NCI-H460 (cell line): ENCODE data around the gene FKBP3. TPM values are rescaled to one million over a fixed set of nuclear protein-coding genes. Genes with fewer than 3 reads are reported as not detected.
"Not testable (repeated sequence)": the region's sequence is repeated elsewhere in the genome, so short reads cannot be mapped to it uniquely, and the experiment has no call there.

ENCODE experiments used
- DNase-seq: peaks from one replicate; pipeline ENCODE4 v3.0.0-alpha.2; 2016; ENCODE audit warnings: low read depth; ENCODE audit errors: extremely low read depth
- polyA plus RNA-seq: library from polyadenylated mRNA; depleted of rRNA; stranded (reverse); fragments of >200 nt; gene quantifications from 2 replicates; pipeline ENCODE4 v1.2.3, GENCODE V29; 2014; cell fraction: nucleus; rRNA removed
- total RNA-seq: library from RNA; depleted of rRNA; stranded (reverse); fragments of >200 nt; shearing (Covaris generic); gene quantifications from 2 replicates; pipeline ENCODE4 v1.2.3, GENCODE V29; 2014; rRNA removed

FKBP3 gene
- 116 and 131 TPM in 2 replicates for total RNA-seq
- polyA plus RNA-seq, result 75.8 and 105 TPM in 2 replicates

GRCh38 chr14:45134051-45134958 lies at the start of gene FKBP3:
FKBP3 (minus strand) TSS chr14:45134481; CDS start chr14:45134456, 25 bp downstream.
- peak; percentile 99 for DNase-seq

DNA sequence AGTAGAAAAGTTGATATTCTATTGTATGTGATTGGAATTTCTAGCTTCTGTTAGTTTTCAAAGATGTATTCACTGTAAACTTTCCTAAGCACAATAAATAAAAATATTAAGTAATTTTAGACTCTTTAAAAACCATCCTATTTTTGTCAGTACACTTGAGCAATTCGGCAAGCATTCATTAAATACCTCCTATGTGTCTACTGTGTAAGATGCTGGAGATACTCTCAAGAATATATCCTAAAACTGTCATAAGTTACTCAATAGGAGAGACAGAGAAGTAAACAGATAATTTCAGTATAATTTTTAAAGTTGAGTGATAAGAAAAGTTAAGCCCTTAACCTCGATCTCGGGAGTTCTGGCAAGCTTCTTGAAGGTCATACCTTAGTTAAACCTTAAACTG lies 47.5 kb upstream of the FKBP3 start:
- DNase-seq, result no peak

- no peak for DNase-seq
Observed at GRCh38 chr14:45181329-45181728, 47.0 kb upstream of the FKBP3 start.

DNA sequence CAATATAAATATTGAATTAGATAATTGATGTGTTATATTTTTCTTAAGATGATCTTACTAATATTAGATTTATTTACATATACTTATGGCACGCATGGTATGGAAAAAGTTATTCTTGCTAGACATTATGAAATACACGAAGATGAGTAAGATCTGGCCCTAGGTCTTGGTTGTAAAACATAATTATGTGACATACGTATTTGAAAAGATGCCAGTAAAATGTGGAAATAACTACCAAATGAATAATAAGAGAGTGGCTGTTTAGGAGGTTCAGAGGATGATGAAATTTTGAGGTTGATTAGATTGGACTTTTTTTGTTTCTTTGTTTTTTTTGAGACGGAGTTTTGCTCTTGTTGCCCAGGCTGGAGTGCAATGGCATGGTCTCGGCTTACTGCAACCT lies 42.8 kb upstream of the FKBP3 start:
- no peak for DNase-seq

GRCh38 chr14:45169906-45170305 lies 35.6 kb upstream of the FKBP3 start:
- no peak for DNase-seq

GRCh38 chr14:45156067-45156466 lies 21.8 kb upstream of the FKBP3 start:
- DNase-seq, result no peak

DNA sequence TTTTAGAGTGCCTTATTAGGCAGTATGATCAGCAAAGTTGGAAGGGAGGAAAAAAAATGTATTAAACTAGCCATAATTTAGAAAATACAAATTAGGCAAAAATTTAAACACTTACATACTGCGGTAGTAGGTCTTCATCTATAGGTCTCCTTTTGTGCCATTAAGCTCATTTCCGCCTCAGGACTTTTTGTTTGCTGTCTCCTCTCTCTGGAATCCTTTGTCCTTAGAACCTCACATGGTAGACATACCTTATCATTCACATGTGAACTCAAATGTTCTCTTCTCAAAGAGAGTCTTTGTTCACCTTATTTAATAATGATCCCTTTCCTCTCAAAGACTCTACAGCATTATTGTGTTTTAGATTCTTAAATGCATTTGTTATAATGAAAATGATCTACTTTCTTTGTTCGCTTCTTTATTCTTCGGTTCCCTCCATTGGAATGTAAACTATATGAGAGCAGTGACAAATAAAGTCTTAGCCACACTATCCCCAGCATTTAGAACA lies 16.2 kb upstream of the FKBP3 start:
- no peak for DNase-seq

- no peak for DNase-seq
Observed at GRCh38 chr14:45149602-45150001, 15.3 kb upstream of the FKBP3 start.

- DNase-seq, result no peak
Observed at GRCh38 chr14:45145214-45145613, 10.9 kb upstream of the FKBP3 start.

- no peak for DNase-seq
Observed at GRCh38 chr14:45144658-45145057, 10.4 kb upstream of the FKBP3 start.

DNA sequence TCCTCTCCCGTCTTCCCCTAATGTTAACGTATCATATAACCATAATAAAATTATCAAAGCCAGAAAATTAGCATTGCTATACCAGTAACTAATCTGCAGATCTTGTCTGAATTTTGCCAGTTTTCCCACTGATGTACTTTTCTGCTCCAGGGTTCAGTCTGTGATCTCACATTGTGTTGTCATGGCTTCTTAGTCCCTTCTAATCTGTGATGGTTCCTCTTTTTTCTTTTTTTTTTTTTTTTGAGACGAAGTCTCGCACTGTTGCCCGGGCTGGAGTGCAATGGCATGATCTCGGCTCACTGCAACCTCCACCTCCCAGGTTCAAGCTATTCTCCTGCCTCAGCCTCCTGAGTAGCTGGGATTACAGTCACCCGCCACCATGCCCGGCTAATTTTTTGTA lies 7.8 kb upstream of the FKBP3 start:
- DNase-seq, result not testable (repeated sequence)

DNA sequence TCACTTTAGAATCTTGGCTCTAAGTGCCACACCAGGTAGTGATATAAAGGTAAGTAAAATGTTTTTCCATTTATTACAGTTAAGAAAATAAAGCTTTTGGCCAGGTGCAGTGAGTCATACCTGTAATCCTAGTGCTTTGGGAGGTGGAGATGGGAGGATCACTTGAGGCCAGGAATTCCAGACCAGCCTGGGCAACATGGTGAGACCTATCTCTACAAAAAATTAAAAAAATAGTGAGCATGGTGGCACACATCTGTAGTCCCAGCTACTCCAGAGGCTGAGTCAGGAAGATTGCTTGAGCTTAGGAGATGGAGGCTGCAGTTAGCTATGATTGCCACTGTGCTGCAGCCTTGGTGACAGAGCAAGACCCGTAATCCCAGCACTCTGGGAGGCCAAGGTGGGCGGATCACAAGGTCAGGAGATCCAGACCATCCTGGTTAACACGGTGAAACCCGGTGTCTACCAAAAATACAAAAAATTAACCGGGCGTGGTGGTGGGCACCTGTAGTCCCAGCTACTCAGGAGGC lies 6.4 kb upstream of the FKBP3 start:
- DNase-seq, result no peak

DNA sequence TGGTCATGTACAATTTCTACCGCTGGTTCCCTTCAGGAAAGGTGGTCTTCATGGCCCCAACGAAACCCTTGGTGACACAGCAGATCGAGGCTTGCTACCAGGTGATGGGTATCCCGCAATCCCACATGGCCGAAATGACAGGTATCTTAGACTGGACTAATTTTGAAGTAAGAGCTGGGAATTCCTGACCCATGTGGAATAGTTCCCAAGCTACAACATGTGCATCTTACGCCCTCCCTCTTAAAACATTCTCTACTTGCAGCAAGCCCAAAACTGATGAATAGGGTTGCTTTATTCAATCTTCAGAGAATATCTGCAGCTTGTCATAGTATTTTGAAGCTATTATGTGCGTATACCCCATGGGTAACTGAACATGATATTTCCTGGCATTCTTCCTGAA lies 2.1 kb upstream of the FKBP3 start:
- DNase-seq, result no peak

GRCh38 chr14:45135659-45136395 lies 1.5 kb upstream of the FKBP3 start, which contains the start of gene FANCM:
FANCM (plus strand) TSS chr14:45135930; CDS start chr14:45136032, 102 bp downstream.
- DNase-seq, result peak; percentile 98

- no peak for DNase-seq
Observed at GRCh38 chr14:45135156-45135555, 875 bp upstream of the FKBP3 start.

DNA sequence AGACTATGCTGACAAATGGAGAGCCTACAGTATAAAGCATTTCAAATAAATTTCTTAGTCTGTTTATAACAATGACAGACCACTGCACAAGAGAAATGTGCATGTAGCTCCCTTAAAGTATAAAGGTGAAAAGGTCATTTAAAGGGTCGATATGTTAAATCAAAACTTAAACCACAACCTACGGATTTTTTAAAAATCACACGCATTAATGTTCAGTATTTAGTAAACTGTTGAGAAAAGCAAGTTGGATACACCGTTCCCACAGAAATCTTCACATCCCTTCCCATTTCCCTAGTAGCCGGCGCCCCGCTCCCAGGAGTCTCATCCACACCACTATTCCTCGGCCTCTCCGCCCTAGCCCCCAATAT lies 614 bp downstream of the FKBP3 start:
- DNase-seq, result no peak

- no peak for DNase-seq
Observed at GRCh38 chr14:45128963-45129629, 5.2 kb downstream of the FKBP3 start.

DNA sequence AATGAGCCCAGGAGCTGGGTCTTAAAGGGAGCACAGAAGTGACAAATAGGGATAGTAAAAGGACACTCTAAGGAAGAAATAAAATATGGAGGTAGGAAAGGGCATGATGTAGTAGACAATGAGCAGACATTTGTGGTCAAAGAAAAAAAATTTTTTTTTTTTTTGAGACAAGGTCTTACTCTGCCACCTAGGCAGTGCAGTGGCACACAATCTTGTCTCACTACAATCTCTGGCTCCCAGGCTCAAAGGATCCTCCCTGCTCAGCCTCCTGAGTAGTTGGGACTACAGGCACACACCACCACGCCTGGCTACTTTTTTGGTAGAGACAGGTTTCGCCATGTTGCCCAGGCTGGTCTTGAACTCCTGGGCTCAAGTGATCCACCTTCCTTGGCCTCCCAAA lies 8.5 kb downstream of the FKBP3 start:
- DNase-seq, result no peak

GRCh38 chr14:45123271-45123670 lies 11.0 kb downstream of the FKBP3 start:
- no peak for DNase-seq

- no peak for DNase-seq
Observed at GRCh38 chr14:45120096-45120495, 14.2 kb downstream of the FKBP3 start.

GRCh38 chr14:45118594-45118993 lies 15.7 kb downstream of the FKBP3 start:
- no peak for DNase-seq
